ENCODE results near the gene VTCN1. TPM values are rescaled to one million over a fixed set of nuclear protein-coding genes. Genes with fewer than 3 reads are reported as not detected.

VTCN1 gene
- polyA plus RNA-seq, 1 donor from 2014 or later, result 2.1 TPM

DNA sequence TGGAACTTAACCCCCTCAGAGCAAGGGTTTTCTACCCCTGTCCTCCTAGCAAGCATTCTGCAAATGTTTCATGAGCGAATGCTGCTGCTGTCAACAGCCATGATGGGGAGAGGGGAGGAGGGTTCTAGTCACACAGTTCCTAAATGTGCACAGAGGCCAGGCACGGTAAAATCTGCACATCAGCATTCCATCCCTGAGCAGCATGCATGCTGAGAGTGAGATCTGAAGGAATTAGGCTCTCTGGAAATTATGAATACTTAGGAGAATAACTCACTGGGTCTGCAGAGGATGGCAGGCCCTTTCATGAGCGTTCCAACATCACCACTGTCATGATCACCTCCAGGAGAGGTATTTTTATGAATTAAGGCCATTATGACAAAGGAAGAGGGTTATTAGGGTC is 2.1 kb downstream of the VTCN1 start:
- Histone ChIP-seq H3K36me3 (ENCODE audit: insufficient read depth, low read length) (no peaks in the 10 kb centered on the region), H3K79me2 (replicated peaks; ENCODE audit: insufficient read depth, low read length) (no peaks in the 10 kb centered on the region), H3K27me3 (ENCODE audit: insufficient read depth, low read depth, low read length) (no peaks in the 10 kb centered on the region), H2AFZ (ENCODE audit: low read depth, low read length) (no peak overlapping the region), H3K4me3 (ENCODE audit: low read length) (no peak overlapping the region), H3K9me2 (ENCODE audit: insufficient read depth, low read length) (no peaks in the 10 kb centered on the region), H3K4me2 (ENCODE audit: low read length) (no peak overlapping the region), H3F3A (ENCODE audit: insufficient read depth, low read length, poor library complexity, severe bottlenecking) (no peaks in the 10 kb centered on the region), H3K27ac (ENCODE audit: low read length) (no peak overlapping the region), H3K9ac (ENCODE audit: low read length) (no peak overlapping the region), H4K20me1 (ENCODE audit: insufficient read depth) (no peaks in the 10 kb centered on the region), H3K9me3 (ENCODE audit: low read length) (no peaks in the 10 kb centered on the region)
- TF ChIP-seq SMC3 (conservative IDR thresholded peaks at IDR 0.05; ENCODE audit: poor library complexity) (no peak), RAD21 (conservative IDR thresholded peaks at IDR 0.05) (no peak), EP300 (conservative IDR thresholded peaks at IDR 0.05; ENCODE audit: poor library complexity, severe bottlenecking) (no peak), POLR2AphosphoS5 (IDR thresholded peaks at IDR 0.05) (no peak), EZH2 (IDR thresholded peaks at IDR 0.05; ENCODE audit: borderline replicate concordance, insufficient read depth, low read length, poor library complexity, severe bottlenecking) (no peak), MXI1 (conservative IDR thresholded peaks at IDR 0.05; ENCODE audit: poor library complexity, severe bottlenecking) (no peak), TAF1 (IDR thresholded peaks at IDR 0.05; ENCODE audit: low read depth) (no peak)
- TF ChIP-seq, protein P1, sequence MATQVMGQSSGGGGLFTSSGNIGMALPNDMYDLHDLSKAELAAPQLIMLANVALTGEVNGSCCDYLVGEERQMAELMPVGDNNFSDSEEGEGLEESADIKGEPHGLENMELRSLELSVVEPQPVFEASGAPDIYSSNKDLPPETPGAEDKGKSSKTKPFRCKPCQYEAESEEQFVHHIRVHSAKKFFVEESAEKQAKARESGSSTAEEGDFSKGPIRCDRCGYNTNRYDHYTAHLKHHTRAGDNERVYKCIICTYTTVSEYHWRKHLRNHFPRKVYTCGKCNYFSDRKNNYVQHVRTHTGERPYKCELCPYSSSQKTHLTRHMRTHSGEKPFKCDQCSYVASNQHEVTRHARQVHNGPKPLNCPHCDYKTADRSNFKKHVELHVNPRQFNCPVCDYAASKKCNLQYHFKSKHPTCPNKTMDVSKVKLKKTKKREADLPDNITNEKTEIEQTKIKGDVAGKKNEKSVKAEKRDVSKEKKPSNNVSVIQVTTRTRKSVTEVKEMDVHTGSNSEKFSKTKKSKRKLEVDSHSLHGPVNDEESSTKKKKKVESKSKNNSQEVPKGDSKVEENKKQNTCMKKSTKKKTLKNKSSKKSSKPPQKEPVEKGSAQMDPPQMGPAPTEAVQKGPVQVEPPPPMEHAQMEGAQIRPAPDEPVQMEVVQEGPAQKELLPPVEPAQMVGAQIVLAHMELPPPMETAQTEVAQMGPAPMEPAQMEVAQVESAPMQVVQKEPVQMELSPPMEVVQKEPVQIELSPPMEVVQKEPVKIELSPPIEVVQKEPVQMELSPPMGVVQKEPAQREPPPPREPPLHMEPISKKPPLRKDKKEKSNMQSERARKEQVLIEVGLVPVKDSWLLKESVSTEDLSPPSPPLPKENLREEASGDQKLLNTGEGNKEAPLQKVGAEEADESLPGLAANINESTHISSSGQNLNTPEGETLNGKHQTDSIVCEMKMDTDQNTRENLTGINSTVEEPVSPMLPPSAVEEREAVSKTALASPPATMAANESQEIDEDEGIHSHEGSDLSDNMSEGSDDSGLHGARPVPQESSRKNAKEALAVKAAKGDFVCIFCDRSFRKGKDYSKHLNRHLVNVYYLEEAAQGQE (IDR thresholded peaks at IDR 0.05; ENCODE audit: borderline replicate concordance), result no peak
- TF ChIP-seq, protein P2, sequence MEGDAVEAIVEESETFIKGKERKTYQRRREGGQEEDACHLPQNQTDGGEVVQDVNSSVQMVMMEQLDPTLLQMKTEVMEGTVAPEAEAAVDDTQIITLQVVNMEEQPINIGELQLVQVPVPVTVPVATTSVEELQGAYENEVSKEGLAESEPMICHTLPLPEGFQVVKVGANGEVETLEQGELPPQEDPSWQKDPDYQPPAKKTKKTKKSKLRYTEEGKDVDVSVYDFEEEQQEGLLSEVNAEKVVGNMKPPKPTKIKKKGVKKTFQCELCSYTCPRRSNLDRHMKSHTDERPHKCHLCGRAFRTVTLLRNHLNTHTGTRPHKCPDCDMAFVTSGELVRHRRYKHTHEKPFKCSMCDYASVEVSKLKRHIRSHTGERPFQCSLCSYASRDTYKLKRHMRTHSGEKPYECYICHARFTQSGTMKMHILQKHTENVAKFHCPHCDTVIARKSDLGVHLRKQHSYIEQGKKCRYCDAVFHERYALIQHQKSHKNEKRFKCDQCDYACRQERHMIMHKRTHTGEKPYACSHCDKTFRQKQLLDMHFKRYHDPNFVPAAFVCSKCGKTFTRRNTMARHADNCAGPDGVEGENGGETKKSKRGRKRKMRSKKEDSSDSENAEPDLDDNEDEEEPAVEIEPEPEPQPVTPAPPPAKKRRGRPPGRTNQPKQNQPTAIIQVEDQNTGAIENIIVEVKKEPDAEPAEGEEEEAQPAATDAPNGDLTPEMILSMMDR (IDR thresholded peaks at IDR 0.05; ENCODE audit: poor library complexity, severe bottlenecking), result no peak

DNA sequence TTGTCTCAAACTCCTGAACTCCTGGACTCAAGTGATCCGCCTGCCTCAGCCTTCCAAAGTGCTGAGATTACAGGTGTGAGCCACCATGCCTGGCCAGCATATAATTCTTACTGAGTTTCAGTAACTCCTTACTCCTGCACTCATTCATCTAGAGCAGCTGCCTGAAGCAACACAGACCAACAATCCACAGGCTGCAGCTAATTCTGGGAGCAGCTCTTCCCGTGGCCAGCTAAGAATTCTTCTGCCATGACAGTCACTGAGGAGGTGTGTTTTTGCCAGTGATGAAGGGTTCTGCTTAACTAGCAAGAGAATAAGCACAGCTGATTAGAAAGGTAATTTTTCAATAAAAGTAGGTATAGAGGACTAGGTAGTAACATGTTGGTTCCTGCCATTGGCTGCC is 5.4 kb downstream of the VTCN1 start:
- Histone ChIP-seq H3K4me3 (ENCODE audit: low read length) (no peak overlapping the region), H3K4me2 (ENCODE audit: low read length) (no peak overlapping the region), H3K9me2 (ENCODE audit: insufficient read depth, low read length) (no peaks in the 10 kb centered on the region), H3K9ac (ENCODE audit: low read length) (no peak overlapping the region), H3K27me3 (ENCODE audit: insufficient read depth, low read depth, low read length) (no peaks in the 10 kb centered on the region), H2AFZ (ENCODE audit: low read depth, low read length) (no peak overlapping the region), H3K9me3 (ENCODE audit: low read length) (no peaks in the 10 kb centered on the region), H3K79me2 (replicated peaks; ENCODE audit: insufficient read depth, low read length) (no peaks in the 10 kb centered on the region), H3F3A (ENCODE audit: insufficient read depth, low read length, poor library complexity, severe bottlenecking) (no peaks in the 10 kb centered on the region), H3K36me3 (ENCODE audit: insufficient read depth, low read length) (no peaks in the 10 kb centered on the region), H3K27ac (ENCODE audit: low read length) (no peak overlapping the region), H4K20me1 (ENCODE audit: insufficient read depth) (no peaks in the 10 kb centered on the region)
- TF ChIP-seq, protein P1 (IDR thresholded peaks at IDR 0.05; ENCODE audit: borderline replicate concordance), result no peak
- TF ChIP-seq EP300 (conservative IDR thresholded peaks at IDR 0.05; ENCODE audit: poor library complexity, severe bottlenecking) (no peak), RAD21 (conservative IDR thresholded peaks at IDR 0.05) (no peak), MXI1 (conservative IDR thresholded peaks at IDR 0.05; ENCODE audit: poor library complexity, severe bottlenecking) (no peak), TAF1 (IDR thresholded peaks at IDR 0.05; ENCODE audit: low read depth) (no peak), POLR2AphosphoS5 (IDR thresholded peaks at IDR 0.05) (no peak), EZH2 (IDR thresholded peaks at IDR 0.05; ENCODE audit: borderline replicate concordance, insufficient read depth, low read length, poor library complexity, severe bottlenecking) (no peak), SMC3 (conservative IDR thresholded peaks at IDR 0.05; ENCODE audit: poor library complexity) (no peak)
- TF ChIP-seq, protein P2 (IDR thresholded peaks at IDR 0.05; ENCODE audit: poor library complexity, severe bottlenecking), result no peak

Data from neural cell (in vitro differentiated cells).